Psoas muscle (tissue), 8 donors: ENCODE results near the gene QSOX1. TPM values are rescaled to one million over a fixed set of nuclear protein-coding genes. Genes with fewer than 3 reads are reported as not detected.

Experiments used
- ATAC-seq, 4 donors: fragments of 200-7000 bp; cut with Tn5 transposase; one replicate each; pipeline ENCODE4 v1.9.1; 2020; ENCODE audit warnings: moderate library complexity in 3 of 4, mild to moderate bottlenecking in 2 of 4
- DNase-seq, 2 donors: peaks; one replicate each; pipeline ENCODE4 v3.0.0-alpha.2; 2020
- H3K27ac ChIP-seq: fragments of 200-600 bp; one replicate; pipeline ENCODE4 v1.8.0; 2022
- H3K27me3 ChIP-seq, 3 donors: fragments of 200-600 bp in 1 of 3; one replicate each; pipeline versions ENCODE4 v1.6.1 to v1.8.0; 2013 to 2022; ENCODE audit warnings: low read length in 2 of 3, mild to moderate bottlenecking in 2 of 3, moderate library complexity in 1 of 3; ENCODE audit not compliant: insufficient read depth in 3 of 3
- H3K36me3 ChIP-seq, 2 donors: fragments of 200-600 bp in 1 of 2; one replicate each; pipeline versions ENCODE4 v1.6.1 to v1.8.0; 2013 to 2022; ENCODE audit warnings: low read depth in 1 of 2, mild to moderate bottlenecking in 1 of 2, moderate library complexity in 1 of 2; ENCODE audit not compliant: insufficient read depth in 1 of 2
- H3K4me1 ChIP-seq: fragments of 200-600 bp; one replicate; pipeline ENCODE4 v1.8.0; 2022
- H3K4me3 ChIP-seq: fragments of 200-600 bp; one replicate; pipeline ENCODE4 v1.8.0; 2022; ENCODE audit warnings: mild to moderate bottlenecking
- H3K9me3 ChIP-seq: fragments of 200-600 bp; one replicate; pipeline ENCODE4 v1.8.0; 2022
- CTCF ChIP-seq: fragments of 200-600 bp; IDR thresholded peaks from one replicate; pipeline ENCODE4 v1.8.0; 2022; ENCODE audit warnings: antibody characterized with exemption
- WGBS, 3 donors: extraction: QIAGEN DNeasy Blood & Tissue Kit; methylation state at CpG; one replicate each; pipeline versions ENCODE4 v1.1.6 to v1.1.7; 2013; 5-methylcytosine and 5-hydroxymethylcytosine counted together
- intact Hi-C, 2 donors: fragments of 100-400 bp; cut with DNase I; formaldehyde crosslinking; loops; one replicate each; pipeline versions ENCODE4 v1.11.0 to v1.14.2; 2022
- polyA plus RNA-seq, 3 donors: library from polyadenylated mRNA; stranded (reverse); fragments of 200-250 nt; gene quantifications; one replicate each; pipeline ENCODE4 v1.2.3, GENCODE V29; 2013
- total RNA-seq, 4 donors: library from RNA; stranded (reverse); fragmentation: NEBNext Ultra II Directional in 2 of 4; extraction: Animal tissue kit (Norgen Biotek cat#: 25700) in 2 of 4; gene quantifications; one replicate each; pipeline versions ENCODE4 v1.2.1 to v1.2.4, GENCODE V29; 2021 to 2023
- donor health status: healthy with polysubstance abuse.
- donor health status: DM: no; HTN: no; CAD: no; lungs with moderate emphysema.
- donor health status: Bipolar disorder and iron deficiency.
- donor health status: healthy.
- donor health status: DM: yes; HTN: yes; CAD: no.
- donor health status: DM: no; HTN: no; CAD: no.
- donor health status: DM: no; HTN: no; CAD: no.
- donor health status: DM: yes; HTN: yes; CAD: no.

Gene QSOX1
- total and polyA plus RNA-seq, 7 donors, result 21.5 to 159 (median 41.3) TPM

- Histone ChIP-seq H3K9me3 (no peaks in the 10 kb centered on the region), H3K27ac (no peak overlapping the region), H3K4me1 (peaks cover 10% of the 10 kb centered on the region), H3K27me3 (no peaks in the 10 kb centered on the region), H3K4me3 (no peak overlapping the region), H3K36me3 (peaks cover 0 to 35% of the 10 kb centered on the region in 2 donors)
- peak; percentile 52 to 70 (median 66) for ATAC-seq
- intact Hi-C loops, result loop anchor here (5.0 to 10.0 kb wide), 5 partner anchors 56 to 474 kb away; partner anchors contain the start of gene TOR1AIP1 (in 1 of the 2)
- peak; percentile 98 for TF ChIP-seq CTCF
- 62 to 66% (median 65%) methylated on average over 12 of the region's 12 CpGs for WGBS, 3 donors
- peak; percentile 60 to 75 for DNase-seq
These were observed 24.0 kb downstream of the QSOX1 start for GRCh38 chr1:180178511-180179161.

- Histone ChIP-seq H3K4me1 (peaks cover 2% of the 10 kb centered on the region), H3K27me3 (no peaks in the 10 kb centered on the region), H3K4me3 (no peak overlapping the region), H3K36me3 (peaks cover 0 to 42% of the 10 kb centered on the region in 2 donors), H3K27ac (no peak overlapping the region), H3K9me3 (no peaks in the 10 kb centered on the region)
- intact Hi-C loops, result loop anchor here (5.0 to 10.0 kb wide), 5 partner anchors 57 to 475 kb away; partner anchors contain the start of gene TOR1AIP1 (in 1 of the 2)
- WGBS, 3 donors, result 79 to 84% (median 80%) methylated on average over 12 of the region's 12 CpGs
- ATAC-seq (no peak), DNase-seq (no peak)
- no peak for TF ChIP-seq CTCF
These were observed 24.7 kb downstream of the QSOX1 start for GRCh38 chr1:180179162-180179957.

GRCh38 chr1:180181048-180181447, 26.4 kb downstream of the QSOX1 start:
- 79 to 86% (median 82%) methylated on average over 7 of the region's 7 CpGs for WGBS, 3 donors
- peaks cover 0 to 56% of the 10 kb centered on the region in 2 donors for H3K36me3 ChIP-seq
- peak; percentile 26 for TF ChIP-seq CTCF
- H3K27ac ChIP-seq, result no peak overlapping the region
- ATAC-seq, result no peak
- no peak overlapping the region for H3K4me3 ChIP-seq
- no peak for DNase-seq
- no peaks in the 10 kb centered on the region for H3K9me3 ChIP-seq
- intact Hi-C loops, result no loop called here
- no peaks in the 10 kb centered on the region for H3K27me3 ChIP-seq
- H3K4me1 ChIP-seq, result no peaks in the 10 kb centered on the region

GRCh38 chr1:180181996-180182642, 27.4 kb downstream of the QSOX1 start:
- intact Hi-C loops, result no loop called here
- Histone ChIP-seq H3K9me3 (no peaks in the 10 kb centered on the region), H3K27me3 (no peaks in the 10 kb centered on the region), H3K4me3 (no peak overlapping the region), H3K36me3 (peaks cover 0 to 63% of the 10 kb centered on the region in 2 donors), H3K4me1 (no peaks in the 10 kb centered on the region), H3K27ac (no peak overlapping the region)
- DNase-seq (no peak), ATAC-seq (no peak)
- TF ChIP-seq CTCF, result no peak
- 94 to 98% (median 95%) methylated on average over 23 of the region's 23 CpGs for WGBS, 3 donors
